HG02759 (cell line): ENCODE results near the gene SDCCAG8.

ENCODE experiments used
- ATAC-seq: cut with Tn5 transposase; IDR thresholded peaks from one replicate; pipeline ENCODE4 v1.9.1; 2021; ENCODE audit warnings: mild to moderate bottlenecking, moderate library complexity; ENCODE audit not compliant: unreplicated experiment

The SDCCAG8 gene

DNA sequence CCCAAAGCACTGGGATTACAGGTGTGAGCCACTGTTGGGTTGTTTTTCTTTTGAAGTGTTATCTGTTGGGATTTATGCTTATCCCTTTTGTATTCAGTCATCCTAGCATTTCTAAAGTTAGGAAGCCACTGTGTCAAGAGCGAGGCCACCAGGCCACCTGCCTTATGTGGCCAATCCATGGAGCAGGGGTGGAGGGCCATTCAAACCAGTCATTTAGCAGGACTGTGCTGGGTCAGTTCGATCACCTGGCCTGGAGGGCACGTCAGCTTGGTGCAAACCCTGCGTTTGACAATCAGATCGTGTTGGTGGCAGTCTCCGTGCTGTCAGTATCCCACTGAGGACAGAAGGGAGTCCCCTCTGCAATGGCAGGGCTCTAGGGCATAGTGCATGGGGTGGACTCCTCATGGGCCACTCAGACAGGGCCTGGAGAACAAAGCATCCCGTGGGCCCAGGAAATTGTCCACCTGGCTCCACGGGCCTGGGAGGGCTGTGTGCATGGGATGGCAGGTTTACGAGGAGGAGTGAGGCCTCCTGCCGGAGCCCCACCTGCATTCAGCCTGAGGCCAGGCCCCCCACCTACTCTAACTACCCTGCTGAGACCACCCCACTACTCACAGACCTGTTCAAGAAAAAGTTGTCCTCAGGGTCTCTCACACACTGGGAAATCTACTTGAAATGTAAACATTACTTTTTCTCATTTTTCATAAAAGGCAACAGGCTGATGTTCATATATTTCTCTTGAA lies 242.3 kb downstream of the SDCCAG8 start:
- ATAC-seq: no peak

DNA sequence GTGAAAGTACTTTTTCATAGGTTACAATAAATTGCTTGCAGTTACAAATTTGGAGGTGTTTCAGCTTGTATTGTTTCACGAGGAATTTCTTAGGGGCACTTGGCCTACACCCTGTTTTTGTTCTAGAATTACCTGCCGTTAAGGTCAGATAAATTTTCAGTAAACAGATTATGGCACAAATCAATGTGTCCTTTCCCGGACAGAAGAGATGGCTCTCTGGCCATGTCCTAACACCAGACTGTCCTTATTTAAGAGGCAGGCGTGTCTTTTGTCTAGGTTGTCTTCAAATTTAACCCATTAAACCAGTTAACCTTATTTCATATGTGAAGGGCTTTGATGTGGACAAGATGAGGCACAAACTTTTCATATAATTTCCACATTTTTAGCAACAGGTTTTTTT lies 243.4 kb downstream of the SDCCAG8 start:
- no peak for ATAC-seq

DNA sequence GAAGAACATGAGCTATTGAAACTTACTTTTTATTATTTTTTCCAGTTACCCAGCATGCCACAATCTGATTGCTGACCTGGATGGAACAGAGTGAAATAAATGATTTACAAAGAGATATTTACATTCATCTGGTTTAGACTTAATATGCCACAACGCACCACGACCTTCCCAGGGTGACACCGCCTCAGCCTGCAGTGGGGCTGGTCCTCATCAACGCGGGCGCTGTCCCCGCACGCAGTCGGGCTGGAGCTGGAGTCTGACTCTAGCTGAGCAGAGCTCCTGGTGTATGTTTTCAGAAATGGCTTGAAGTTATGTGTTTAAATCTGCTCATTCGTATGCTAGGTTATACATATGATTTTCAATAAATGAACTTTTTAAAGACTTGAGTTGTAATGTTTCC lies 243.9 kb downstream of the SDCCAG8 start:
- no peak for ATAC-seq

DNA sequence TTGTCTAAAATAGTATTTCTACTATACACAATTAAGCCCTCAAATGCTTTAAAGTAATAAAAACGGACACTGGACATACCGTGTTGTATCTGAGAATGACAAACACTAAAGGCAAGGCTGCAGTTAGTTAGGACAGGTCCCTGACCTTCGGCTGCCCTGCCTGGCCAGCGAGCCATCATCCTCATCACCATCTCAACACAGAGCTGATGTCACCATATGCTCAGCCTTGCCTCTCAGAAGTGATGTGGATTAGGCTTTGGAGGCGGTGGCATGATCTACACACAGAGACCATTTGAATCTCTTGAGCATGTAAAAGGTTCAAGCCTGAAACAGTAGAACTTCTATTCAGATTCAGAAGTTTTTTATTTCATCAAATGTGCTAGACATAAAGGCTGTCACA lies 244.7 kb downstream of the SDCCAG8 start:
- ATAC-seq: no peak

DNA sequence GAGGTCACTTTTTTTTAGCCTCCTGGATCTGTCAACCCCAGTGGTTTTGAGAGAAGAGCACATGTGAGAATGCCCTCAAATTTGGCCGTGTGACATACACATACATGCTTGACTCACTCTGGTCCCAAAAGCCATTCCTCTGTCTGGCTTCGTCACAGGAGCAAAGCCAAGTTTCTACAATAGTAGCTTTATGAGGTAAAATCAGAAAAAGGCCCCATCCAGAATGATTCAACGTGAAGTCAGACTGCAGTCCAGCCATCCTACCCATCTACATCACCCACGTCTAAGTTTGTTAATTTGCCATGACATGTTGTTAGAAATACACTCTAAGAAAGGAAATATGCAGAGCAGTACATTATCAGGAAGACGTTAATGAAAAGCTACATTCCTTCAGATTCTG lies 245.2 kb downstream of the SDCCAG8 start:
- no peak for ATAC-seq

DNA sequence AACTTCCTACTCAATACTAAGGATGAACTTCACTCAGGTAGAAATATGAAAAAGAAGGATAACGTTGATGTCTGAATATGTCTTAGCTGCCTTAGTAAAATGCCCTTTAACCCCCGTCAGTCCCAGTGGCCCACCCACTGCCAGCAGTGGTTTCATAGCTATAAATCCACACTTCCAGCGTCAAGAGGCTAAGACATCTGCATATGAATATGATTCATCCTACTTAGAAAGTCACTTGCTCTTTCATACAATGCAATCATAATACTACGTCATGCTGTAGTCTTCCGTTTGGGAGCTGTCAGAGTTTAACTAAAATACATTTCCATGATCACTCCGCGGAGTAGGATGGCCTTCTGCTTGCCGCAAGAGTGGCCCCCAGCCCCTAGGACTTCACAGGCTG lies 247.3 kb downstream of the SDCCAG8 start:
- no peak for ATAC-seq

DNA sequence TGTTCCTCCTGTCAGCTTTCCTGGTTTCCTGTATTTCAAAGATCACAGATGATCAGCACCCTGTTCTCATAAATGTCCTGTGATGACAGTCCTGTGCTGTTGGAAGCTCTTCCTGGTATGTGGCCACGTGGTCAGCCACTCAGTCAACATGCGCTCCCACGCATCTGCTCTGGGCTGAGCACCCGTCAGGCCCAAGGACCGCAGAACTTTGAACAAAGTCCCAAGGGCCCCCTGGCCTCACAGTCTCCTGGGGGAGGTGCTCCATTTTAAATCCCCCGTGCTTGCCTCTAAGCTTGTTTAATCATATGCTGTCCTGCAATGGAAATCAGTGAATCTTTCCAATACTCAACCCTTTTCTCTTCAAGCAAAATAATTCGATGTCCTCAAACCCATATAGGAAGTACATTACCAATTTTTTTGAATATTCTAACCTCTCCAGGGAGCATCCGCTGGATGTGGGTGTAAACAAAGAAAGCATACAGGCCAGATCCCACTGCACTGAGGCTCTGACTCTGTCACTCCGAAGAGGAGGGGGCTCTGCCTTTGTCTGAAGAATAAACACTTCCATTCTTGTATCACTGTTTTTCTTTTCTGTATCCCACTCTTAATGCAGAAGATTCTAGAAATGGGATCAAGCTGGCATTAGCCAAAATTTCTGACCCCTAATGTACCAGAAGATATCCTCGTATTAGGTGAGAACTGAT lies 250.3 kb downstream of the SDCCAG8 start:
- ATAC-seq: peak; percentile 80

DNA sequence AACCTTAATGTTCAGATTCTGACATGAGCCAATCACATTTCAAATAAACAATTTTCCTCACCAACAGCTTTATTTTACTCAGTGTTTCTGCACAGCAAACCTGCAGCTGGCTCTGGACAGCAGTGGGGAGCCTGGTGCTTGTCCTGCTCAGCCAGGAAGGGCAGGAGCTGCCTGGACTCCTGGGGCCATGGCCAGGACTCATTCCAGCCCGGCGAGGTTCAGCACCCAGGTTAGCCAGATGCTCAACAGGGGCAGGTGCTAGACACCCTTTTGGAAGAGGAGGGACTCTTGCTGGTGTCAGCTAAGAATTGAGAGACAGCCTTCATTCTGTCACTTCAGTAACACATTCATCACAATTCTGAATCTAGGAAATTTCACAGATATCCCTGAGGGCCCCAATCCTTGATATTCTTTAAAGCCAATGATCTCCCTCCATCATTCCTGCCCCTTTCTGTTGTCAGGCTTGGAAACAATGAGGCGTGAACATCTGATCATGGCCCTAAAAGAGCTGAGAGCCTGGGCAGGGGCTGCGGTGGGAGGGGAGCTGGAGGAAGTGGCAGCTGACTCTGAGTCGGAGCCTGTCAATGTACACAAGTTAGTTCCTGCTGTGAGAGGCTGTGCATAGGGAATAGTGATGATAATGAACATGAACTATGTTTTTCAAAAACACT lies 251.3 kb downstream of the SDCCAG8 start:
- no peak for ATAC-seq

DNA sequence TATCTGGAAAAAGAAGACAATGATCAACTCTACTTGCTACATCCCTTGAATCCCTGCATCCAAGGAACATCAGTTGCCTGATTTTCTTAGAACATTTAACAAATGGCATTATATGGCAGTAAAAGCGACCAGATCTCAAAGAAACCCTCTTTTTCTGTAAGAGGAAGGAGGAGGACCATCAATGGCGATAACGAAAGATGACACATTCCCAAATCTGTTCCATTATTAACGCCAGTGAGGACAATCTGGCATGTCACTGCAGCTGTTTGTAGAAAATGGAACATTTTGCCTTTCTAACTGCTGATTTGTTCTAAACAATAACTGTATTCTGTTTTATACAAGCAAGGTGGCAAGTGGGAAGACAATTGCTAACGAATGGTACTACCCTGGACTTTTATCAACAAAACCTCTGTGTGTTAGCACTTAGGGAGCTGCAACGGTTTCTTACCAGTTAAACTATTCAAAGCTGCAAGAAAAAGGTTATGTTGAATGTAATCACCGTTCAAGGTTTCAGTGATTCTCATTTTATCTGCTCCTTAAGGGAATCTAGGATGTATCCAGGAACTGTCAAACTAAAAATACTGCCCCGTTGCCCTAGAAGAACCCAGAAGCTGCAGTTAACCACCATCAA lies 251.9 kb downstream of the SDCCAG8 start:
- no peak for ATAC-seq

DNA sequence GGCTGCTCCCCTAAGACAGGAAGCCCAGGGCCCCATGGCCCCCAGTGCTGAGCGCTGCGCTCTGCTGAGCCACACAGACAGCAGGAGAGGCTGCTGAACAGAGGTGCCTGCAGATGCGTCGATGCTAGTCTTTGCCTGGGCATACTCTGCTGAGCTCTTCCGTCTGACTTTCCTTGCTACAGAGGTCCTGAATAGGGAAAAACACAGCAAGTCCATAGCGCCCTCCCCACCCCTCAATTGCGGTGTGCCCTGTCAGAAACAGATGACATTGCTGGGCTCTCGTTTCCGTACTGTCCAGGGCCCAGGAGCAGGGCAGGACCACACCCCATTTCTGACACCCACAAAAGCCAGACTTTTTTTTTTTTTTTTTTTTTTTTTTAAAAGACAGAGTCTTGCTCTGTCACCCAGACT lies 252.5 kb downstream of the SDCCAG8 start:
- peak; percentile 74 for ATAC-seq

DNA sequence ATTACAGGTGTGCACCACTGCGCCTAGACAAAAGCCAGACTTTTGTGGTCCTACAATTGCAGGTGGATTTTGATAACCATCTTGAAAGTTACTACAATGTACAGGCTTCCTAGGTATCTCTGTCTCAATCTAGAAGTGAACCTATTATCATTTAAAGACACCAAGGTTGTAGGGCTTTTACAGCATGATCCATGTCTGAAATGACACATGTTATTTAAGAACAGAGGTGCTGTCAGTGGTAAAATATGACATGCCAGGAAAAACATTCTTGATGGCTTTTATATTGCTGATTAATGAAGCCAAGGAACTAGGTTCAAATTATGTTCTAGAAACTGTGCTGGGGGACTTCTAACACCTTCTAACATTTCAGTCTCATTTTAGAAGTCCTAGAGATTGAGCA lies 253.1 kb downstream of the SDCCAG8 start:
- ATAC-seq: no peak

DNA sequence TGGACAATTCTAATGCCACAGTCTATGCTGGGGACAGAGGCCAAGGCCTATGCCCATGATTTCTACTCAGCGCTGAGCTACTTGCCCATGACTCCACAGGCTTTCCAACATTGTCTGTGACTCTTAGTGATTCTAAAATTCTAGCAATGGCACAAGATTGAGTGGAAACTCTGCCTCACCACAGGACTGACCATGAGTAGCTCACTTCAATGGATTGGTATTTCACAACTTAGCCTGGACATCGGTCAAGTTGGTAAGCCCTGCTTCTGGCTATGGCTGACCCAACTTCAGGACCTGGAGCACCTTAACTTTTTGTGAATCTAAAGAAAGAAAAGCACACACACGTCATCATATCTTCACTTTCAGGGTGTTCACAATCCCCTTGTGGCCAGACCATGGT lies 255.1 kb downstream of the SDCCAG8 start:
- no peak for ATAC-seq

DNA sequence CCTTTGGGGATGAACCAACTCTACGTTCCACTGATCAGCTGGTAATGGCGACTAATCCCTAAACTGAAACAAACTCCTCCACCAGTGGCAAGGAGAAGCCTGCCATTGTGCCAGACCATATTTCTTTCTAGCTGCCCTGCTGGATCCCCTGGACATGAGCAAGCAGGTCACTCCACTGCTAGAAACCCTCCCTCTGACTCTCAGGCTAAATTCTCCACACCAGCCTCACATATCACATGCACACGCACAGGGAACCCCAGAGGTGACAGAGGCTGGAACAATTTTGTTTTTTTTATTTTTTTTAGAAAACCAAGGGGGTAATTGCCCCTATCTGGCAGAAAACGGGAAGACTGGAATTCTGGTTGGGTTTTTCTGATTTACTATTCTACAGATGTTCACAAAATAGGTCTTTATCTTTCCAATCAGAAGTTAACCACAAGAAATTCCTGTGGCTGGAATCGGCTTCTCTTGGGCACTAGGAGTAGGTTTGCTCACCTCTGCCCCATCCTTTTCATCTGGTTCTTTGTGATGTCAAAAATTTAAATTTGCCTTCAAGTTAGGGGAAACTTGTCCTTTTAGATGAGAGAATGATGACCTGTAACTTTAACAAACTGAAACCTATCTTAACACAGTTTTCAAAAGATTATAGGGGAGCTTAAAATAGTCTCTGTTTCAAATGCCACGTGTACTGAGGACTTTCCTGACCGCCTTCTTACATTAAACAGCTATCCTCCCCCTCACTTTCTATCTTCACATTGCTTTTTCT lies 258.1 kb downstream of the SDCCAG8 start:
- ATAC-seq: peak; percentile 38

DNA sequence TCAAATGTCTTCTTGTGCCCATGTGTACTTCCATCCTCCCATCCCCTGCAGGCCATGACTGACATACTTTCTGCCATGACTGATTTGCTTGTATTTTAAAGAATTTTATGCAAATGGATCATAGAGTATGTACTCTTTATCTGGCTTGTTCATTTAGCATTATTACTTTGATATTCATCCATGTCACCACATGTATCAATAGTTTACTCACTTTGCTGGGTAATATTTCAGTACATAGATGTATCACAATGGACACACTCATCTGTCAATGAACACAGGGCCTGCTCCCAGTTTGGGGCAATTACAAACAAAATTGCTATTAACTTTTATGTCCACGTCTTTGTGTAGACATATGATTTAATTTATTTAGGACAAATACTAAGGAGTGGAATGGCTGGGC lies 259.1 kb downstream of the SDCCAG8 start:
- ATAC-seq: no peak

DNA sequence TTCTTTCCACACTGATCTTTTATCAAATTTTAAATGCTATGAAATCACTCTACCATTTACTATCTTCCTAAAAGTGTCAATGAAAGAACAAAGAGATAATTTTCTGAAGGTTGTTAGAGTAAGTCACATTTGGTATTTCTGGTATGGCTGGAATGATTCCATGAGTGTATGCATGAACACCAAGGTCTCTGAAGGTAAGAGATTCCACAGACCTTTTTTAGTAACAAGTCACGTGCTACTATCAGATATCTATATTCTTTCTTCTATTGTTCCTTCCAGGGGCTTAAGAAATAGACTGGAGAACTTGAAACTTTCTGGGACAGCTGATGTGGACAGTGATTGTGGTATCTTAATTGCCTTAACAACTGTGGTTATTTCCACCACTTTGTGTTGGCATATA lies 265.0 kb downstream of the SDCCAG8 start:
- ATAC-seq: no peak

DNA sequence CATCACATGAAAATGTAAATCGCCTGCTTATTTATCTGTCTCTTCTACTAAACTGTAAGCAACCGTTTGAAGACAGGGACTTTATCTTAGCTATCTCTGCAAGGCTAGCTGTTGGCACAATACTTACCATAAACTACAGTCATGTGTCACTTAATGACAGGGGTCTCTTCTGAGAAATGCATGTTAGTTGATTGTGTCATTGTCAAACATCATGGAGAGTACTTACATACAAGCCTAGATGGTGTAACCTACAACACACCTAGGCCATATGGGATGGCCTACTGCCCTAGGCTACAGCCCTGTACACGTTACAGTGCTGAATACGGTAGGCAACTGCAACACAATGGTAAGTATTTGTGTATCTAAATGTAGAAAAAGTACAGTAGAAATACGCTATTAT lies 267.9 kb downstream of the SDCCAG8 start:
- no peak for ATAC-seq

DNA sequence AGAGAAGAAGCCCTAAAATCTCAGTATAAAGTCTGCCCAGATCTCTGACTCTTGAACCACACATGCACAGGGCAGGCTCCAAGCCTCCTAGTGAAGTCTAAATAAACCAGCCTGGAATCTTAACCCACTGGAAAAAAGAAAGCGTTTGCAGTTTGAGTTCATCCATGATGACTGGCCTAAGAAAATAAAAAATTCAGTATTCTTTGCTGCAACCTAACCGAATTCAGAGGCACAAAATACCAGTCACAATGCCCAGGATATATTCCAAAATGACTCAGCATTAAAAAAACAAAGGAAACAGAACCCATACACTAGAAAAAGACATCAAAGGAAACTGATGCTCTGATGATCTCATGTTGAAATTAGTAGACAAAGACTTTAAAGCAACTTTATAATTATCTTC lies 269.2 kb downstream of the SDCCAG8 start:
- ATAC-seq: no peak

DNA sequence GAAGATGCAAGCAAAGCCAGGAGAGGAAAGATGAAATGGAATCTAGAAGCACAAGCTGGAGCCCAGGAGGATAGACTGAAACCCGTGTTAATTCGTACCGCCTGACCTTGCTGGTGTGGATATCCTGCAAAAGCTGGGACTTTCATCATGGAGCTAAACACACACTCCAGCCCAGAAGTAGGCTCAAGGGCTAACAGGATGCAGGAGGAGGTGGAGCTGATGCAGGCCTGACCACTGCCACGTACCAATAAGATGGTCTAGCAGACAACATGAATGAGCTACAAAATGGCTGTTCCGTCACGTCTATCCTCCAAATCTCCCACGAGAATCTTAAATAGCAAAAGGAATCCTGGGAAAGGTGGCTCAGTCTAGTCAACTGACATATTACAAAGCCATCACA lies 270.3 kb downstream of the SDCCAG8 start:
- no peak for ATAC-seq

DNA sequence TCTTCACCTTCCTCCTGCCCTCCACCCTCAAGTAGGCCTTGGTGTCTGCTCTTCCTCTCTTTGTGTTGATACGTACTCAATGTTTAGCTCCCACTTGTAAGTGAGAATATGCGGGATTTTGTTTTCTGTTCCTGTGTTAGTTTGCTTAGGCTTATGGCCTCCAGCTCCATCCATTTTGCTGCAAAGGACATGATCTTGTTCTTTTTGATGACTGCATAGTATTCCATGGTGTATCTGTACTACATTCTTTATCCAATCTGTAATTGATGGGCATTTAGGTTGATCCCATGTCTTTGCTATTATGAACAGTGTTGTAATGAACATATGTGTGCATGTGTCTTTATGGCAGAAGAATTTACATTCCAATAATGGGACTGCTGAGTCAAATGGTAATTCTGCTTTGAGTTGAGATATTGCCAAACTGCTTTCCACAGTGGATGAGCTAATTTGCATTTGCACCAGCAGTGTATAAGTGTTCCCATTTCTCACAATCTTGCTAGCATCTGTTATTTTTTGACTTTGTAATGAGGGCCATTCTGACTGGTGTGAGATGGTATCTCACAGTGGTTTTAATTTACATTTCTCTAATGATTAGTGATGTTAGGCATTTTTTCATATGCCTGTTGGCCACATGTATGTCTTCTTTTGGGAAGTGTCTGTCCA lies 272.7 kb downstream of the SDCCAG8 start:
- no peak for ATAC-seq

DNA sequence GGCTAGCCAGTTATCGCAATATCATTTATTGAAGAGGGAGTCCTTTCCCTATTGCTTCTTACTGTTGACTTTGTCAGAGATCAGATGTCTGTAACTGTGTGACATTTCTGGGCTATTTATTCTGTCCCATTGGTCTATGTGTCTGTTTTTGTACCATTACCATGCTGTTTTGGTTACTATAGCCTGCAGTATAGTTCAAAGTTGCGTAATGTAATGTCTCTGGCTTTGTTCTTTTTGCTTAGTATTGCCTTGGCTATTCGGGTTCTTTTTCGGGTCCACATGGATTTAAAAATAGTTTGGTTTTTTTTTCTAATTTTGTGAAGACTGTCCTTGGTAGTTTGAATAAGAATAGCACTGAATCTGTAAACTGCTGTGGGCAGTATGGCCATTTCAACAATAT lies 273.7 kb downstream of the SDCCAG8 start:
- ATAC-seq: no peak
